HEK293 (cell line): ENCODE measurements around the gene ZNF460.

Experiments
- CTCF ChIA-PET: fragments of 350-600 bp; formaldehyde crosslinking; extraction: SDS; loops from one replicate; lab custom pipeline; 2021; ENCODE audit warnings: antibody characterized with exemption; lab: Yijun Ruan, JAX
- POLR2A ChIA-PET: fragments of 300-600 bp; formaldehyde crosslinking; extraction: SDS; loops from one replicate; lab custom pipeline; 2020; ENCODE audit warnings: antibody characterized with exemption, inconsistent platforms; lab: Yijun Ruan, JAX
- H3K27ac ChIP-seq: fragments of 200-500 bp; sonication (Bioruptor generic); 2 replicates; pipeline ENCODE4 v1.5.1; 2014; ENCODE audit warnings: low read depth, low read length, control low read depth, inconsistent platforms; ENCODE audit errors: extremely low read depth
- H3K36me3 ChIP-seq, 2 experiments: fragments of 200-500 bp in 1 of 2; sonication (Bioruptor generic) in 1 of 2; 1 replicate in 1 of 2; 2 replicates in 1 of 2; pipeline ENCODE4 v1.5.1; 2014 to 2017; ENCODE audit warnings: inconsistent platforms in 2 of 2, low read length in 2 of 2; ENCODE audit not compliant: control insufficient read depth in 2 of 2, insufficient read depth in 1 of 2
- H3K4me1 ChIP-seq: fragments of 200-500 bp; sonication (Bioruptor generic); 2 replicates; pipeline ENCODE4 v1.5.1; 2014; ENCODE audit warnings: mild to moderate bottlenecking, low read length, inconsistent platforms; ENCODE audit not compliant: control insufficient read depth, insufficient read depth
- H3K4me3 ChIP-seq: 2 replicates; pipeline ENCODE4 v1.5.1; 2011; ENCODE audit warnings: low read depth, mild to moderate bottlenecking, control low read depth, low read length, moderate library complexity
- H3K9me3 ChIP-seq: fragments of 200-500 bp; sonication (Bioruptor generic); 2 replicates; pipeline ENCODE4 v1.5.1; 2014; ENCODE audit warnings: low read depth, low read length, inconsistent platforms; ENCODE audit not compliant: control insufficient read depth, insufficient read depth
- MYNN ChIP-seq: fragments of 450-650 bp; formaldehyde crosslinking; IDR thresholded peaks from 2 replicates; pipeline ENCODE4 v1.5.1; 2016; ENCODE audit warnings: missing biosample characterization, missing genetic modification characterization, borderline replicate concordance
- OVOL3 ChIP-seq: fragments of 450-650 bp; formaldehyde crosslinking; IDR thresholded peaks from 2 replicates; pipeline ENCODE4 v1.5.1; 2016; ENCODE audit warnings: missing biosample characterization, missing genetic modification characterization
- SETDB1 ChIP-seq: IDR thresholded peaks from one replicate; pipeline ENCODE4 v1.6.1; 2017; ENCODE audit warnings: mild to moderate bottlenecking, low read length, moderate library complexity, mixed read lengths; ENCODE audit not compliant: insufficient read length
- ZNF146 ChIP-seq: fragments of 450-650 bp; formaldehyde crosslinking; IDR thresholded peaks from 2 replicates; pipeline ENCODE4 v1.5.1; 2016; ENCODE audit warnings: missing biosample characterization, missing genetic modification characterization
- ZNF175 ChIP-seq: fragments of 450-650 bp; formaldehyde crosslinking; IDR thresholded peaks from 2 replicates; pipeline ENCODE4 v1.5.1; 2016; ENCODE audit warnings: missing biosample characterization, missing genetic modification characterization
- ZNF311 ChIP-seq: fragments of 450-650 bp; formaldehyde crosslinking; IDR thresholded peaks from 2 replicates; pipeline ENCODE4 v1.5.1; 2017; ENCODE audit warnings: missing biosample characterization, missing genetic modification characterization, borderline replicate concordance
- ZNF324 ChIP-seq: fragments of 450-650 bp; formaldehyde crosslinking; IDR thresholded peaks from 2 replicates; pipeline ENCODE4 v1.5.1; 2016; ENCODE audit warnings: missing biosample characterization, missing genetic modification characterization
- ZNF416 ChIP-seq: fragments of 450-650 bp; formaldehyde crosslinking; IDR thresholded peaks from 2 replicates; pipeline ENCODE4 v1.5.1; 2016; ENCODE audit warnings: missing biosample characterization, missing genetic modification characterization
- ZNF426 ChIP-seq: fragments of 450-650 bp; formaldehyde crosslinking; IDR thresholded peaks from 2 replicates; pipeline ENCODE4 v1.5.1; 2017; ENCODE audit warnings: missing biosample characterization, missing genetic modification characterization, mild to moderate bottlenecking, inconsistent platforms, moderate library complexity
- ZNF596 ChIP-seq: fragments of 450-650 bp; IDR thresholded peaks from 2 replicates; pipeline ENCODE4 v1.5.0; 2018; ENCODE audit warnings: missing biosample characterization, mild to moderate bottlenecking, missing genetic modification characterization, moderate library complexity
- ZNF768 ChIP-seq: fragments of 450-650 bp; formaldehyde crosslinking; IDR thresholded peaks from 2 replicates; pipeline ENCODE4 v1.5.1; 2018; ENCODE audit warnings: missing biosample characterization, mild to moderate bottlenecking, missing genetic modification characterization
- TF ChIP-seq, protein P1 (sequence below): fragments of 450-650 bp; formaldehyde crosslinking; IDR thresholded peaks from 2 replicates; pipeline ENCODE4 v1.5.1; 2016; ENCODE audit warnings: missing biosample characterization, missing genetic modification characterization, low read depth
- TF ChIP-seq, protein P2 (sequence below): fragments of 450-650 bp; formaldehyde crosslinking; IDR thresholded peaks from 2 replicates; pipeline ENCODE4 v1.5.1; 2017; ENCODE audit warnings: missing biosample characterization, missing genetic modification characterization
- TF ChIP-seq, protein P3 (sequence below): fragments of 450-650 bp; formaldehyde crosslinking; IDR thresholded peaks from 2 replicates; pipeline ENCODE4 v1.5.1; 2016; ENCODE audit warnings: missing biosample characterization, missing genetic modification characterization, borderline replicate concordance
- TF ChIP-seq, protein P4 (sequence below): fragments of 450-650 bp; formaldehyde crosslinking; IDR thresholded peaks from 2 replicates; pipeline ENCODE4 v1.5.1; 2016; ENCODE audit warnings: missing biosample characterization, missing genetic modification characterization
- TF ChIP-seq, protein P5 (sequence below): fragments of 450-650 bp; formaldehyde crosslinking; IDR thresholded peaks from 2 replicates; pipeline ENCODE4 v1.5.1; 2016; ENCODE audit warnings: missing biosample characterization, missing genetic modification characterization

Gene ZNF460

DNA sequence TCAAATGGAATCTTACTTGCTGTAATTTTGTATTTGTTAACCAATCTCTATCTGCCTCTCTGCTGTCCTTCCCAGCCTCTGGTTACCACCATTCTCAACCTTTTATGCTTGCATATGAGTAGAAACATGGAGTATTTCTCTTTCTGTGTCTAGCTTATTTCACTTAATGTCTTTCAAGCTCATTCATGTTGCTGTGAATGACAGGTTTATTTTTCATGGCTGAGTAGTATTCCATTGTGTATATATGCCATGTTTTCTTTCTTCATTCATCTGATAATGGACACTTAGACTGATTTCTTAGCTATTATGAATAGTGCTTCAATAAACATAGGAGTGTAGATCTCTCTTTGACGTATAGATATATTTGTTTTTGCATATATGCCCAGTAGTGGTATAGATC lies 13.4 kb downstream of the ZNF460 start:
- H3K4me1 ChIP-seq = no peaks in the 10 kb centered on the region
- no peak overlapping the region for H3K4me3 ChIP-seq
- ChIA-PET CTCF (no interaction called here), POLR2A (interaction anchor here (1.0 to 1.7 kb wide), 2 partner anchors 9 to 57 kb away, joined by 3 read pairs; partner anchors contain the start of gene ZNF304)
- 0 out of 2 replicates have a peak, but pooled peaks cover 2% of the 10 kb centered on the region for H3K9me3 ChIP-seq
- TF ChIP-seq ZNF416 (tag by site-specific recombination) (no peak), ZNF596 (tag by site-specific recombination) (no peak), ZNF426 (no peak), ZNF324 (tag by site-specific recombination) (no peak), ZNF146 (tag by site-specific recombination) (peak; percentile 92), ZNF311 (no peak), SETDB1 (peak; percentile 12), OVOL3 (tag by site-specific recombination) (no peak), MYNN (no peak), ZNF768 (no peak), ZNF175 (tag by site-specific recombination) (no peak)
- TF ChIP-seq, protein P1, sequence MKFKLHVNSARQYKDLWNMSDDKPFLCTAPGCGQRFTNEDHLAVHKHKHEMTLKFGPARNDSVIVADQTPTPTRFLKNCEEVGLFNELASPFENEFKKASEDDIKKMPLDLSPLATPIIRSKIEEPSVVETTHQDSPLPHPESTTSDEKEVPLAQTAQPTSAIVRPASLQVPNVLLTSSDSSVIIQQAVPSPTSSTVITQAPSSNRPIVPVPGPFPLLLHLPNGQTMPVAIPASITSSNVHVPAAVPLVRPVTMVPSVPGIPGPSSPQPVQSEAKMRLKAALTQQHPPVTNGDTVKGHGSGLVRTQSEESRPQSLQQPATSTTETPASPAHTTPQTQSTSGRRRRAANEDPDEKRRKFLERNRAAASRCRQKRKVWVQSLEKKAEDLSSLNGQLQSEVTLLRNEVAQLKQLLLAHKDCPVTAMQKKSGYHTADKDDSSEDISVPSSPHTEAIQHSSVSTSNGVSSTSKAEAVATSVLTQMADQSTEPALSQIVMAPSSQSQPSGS (tag by site-specific recombination) = no peak
- TF ChIP-seq, protein P2, sequence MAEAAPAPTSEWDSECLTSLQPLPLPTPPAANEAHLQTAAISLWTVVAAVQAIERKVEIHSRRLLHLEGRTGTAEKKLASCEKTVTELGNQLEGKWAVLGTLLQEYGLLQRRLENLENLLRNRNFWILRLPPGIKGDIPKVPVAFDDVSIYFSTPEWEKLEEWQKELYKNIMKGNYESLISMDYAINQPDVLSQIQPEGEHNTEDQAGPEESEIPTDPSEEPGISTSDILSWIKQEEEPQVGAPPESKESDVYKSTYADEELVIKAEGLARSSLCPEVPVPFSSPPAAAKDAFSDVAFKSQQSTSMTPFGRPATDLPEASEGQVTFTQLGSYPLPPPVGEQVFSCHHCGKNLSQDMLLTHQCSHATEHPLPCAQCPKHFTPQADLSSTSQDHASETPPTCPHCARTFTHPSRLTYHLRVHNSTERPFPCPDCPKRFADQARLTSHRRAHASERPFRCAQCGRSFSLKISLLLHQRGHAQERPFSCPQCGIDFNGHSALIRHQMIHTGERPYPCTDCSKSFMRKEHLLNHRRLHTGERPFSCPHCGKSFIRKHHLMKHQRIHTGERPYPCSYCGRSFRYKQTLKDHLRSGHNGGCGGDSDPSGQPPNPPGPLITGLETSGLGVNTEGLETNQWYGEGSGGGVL = no peak
- TF ChIP-seq, protein P3, sequence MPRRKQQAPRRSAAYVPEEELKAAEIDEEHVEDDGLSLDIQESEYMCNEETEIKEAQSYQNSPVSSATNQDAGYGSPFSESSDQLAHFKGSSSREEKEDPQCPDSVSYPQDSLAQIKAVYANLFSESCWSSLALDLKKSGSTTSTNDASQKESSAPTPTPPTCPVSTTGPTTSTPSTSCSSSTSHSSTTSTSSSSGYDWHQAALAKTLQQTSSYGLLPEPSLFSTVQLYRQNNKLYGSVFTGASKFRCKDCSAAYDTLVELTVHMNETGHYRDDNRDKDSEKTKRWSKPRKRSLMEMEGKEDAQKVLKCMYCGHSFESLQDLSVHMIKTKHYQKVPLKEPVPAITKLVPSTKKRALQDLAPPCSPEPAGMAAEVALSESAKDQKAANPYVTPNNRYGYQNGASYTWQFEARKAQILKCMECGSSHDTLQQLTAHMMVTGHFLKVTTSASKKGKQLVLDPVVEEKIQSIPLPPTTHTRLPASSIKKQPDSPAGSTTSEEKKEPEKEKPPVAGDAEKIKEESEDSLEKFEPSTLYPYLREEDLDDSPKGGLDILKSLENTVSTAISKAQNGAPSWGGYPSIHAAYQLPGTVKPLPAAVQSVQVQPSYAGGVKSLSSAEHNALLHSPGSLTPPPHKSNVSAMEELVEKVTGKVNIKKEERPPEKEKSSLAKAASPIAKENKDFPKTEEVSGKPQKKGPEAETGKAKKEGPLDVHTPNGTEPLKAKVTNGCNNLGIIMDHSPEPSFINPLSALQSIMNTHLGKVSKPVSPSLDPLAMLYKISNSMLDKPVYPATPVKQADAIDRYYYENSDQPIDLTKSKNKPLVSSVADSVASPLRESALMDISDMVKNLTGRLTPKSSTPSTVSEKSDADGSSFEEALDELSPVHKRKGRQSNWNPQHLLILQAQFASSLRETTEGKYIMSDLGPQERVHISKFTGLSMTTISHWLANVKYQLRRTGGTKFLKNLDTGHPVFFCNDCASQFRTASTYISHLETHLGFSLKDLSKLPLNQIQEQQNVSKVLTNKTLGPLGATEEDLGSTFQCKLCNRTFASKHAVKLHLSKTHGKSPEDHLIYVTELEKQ (tag by site-specific recombination) = no peak
- TF ChIP-seq, protein P4, sequence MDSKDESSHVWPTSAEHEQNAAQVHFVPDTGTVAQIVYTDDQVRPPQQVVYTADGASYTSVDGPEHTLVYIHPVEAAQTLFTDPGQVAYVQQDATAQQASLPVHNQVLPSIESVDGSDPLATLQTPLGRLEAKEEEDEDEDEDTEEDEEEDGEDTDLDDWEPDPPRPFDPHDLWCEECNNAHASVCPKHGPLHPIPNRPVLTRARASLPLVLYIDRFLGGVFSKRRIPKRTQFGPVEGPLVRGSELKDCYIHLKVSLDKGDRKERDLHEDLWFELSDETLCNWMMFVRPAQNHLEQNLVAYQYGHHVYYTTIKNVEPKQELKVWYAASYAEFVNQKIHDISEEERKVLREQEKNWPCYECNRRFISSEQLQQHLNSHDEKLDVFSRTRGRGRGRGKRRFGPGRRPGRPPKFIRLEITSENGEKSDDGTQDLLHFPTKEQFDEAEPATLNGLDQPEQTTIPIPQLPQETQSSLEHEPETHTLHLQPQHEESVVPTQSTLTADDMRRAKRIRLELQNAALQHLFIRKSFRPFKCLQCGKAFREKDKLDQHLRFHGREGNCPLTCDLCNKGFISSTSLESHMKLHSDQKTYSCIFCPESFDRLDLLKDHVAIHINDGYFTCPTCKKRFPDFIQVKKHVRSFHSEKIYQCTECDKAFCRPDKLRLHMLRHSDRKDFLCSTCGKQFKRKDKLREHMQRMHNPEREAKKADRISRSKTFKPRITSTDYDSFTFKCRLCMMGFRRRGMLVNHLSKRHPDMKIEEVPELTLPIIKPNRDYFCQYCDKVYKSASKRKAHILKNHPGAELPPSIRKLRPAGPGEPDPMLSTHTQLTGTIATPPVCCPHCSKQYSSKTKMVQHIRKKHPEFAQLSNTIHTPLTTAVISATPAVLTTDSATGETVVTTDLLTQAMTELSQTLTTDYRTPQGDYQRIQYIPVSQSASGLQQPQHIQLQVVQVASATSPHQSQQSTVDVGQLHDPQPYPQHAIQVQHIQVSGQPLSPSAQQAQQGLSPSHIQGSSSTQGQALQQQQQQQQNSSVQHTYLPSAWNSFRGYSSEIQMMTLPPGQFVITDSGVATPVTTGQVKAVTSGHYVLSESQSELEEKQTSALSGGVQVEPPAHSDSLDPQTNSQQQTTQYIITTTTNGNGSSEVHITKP (tag by site-specific recombination) = no peak
- TF ChIP-seq, protein P5, sequence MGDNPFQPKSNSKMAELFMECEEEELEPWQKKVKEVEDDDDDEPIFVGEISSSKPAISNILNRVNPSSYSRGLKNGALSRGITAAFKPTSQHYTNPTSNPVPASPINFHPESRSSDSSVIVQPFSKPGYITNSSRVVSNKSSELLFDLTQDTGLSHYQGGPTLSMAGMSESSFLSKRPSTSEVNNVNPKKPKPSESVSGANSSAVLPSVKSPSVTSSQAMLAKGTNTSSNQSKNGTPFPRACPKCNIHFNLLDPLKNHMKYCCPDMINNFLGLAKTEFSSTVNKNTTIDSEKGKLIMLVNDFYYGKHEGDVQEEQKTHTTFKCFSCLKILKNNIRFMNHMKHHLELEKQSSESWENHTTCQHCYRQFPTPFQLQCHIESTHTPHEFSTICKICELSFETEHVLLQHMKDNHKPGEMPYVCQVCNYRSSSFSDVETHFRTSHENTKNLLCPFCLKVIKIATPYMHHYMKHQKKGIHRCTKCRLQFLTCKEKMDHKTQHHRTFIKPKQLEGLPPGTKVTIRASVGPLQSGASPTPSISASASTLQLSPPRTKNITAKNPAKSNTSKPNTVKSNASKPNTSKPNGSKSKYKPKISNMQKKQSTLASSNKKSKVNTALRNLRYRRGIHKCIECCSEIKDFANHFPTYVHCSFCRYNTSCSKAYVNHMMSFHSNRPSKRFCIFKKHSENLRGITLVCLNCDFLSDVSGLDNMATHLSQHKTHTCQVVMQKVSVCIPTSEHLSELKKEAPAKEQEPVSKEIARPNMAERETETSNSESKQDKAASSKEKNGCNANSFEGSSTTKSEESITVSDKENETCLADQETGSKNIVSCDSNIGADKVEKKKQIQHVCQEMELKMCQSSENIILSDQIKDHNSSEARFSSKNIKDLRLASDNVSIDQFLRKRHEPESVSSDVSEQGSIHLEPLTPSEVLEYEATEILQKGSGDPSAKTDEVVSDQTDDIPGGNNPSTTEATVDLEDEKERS (tag by site-specific recombination) = peak; percentile 76
- H3K36me3 ChIP-seq = peaks cover 82 to 83% of the 10 kb centered on the region in 2 experiments
- no peak overlapping the region for H3K27ac ChIP-seq
